Hepatocyte (in vitro differentiated cells): ENCODE measurements around the gene KAZALD1. TPM values are rescaled to one million over a fixed set of nuclear protein-coding genes. Genes with fewer than 3 reads are reported as not detected.
A peak's percentile ranks its signal among the peaks of the same experiment; 100 is the strongest.

Experiments used
- DNase-seq: peaks from one replicate; pipeline ENCODE4 v3.0.0-alpha.2; 2016; ENCODE audit warnings: low spot score
- H2AFZ ChIP-seq: fragments of 200-600 bp; sonication (generic); 2 replicates; pipeline ENCODE4 v1.6.0; 2016; ENCODE audit warnings: antibody characterized with exemption, mild to moderate bottlenecking
- H3K27ac ChIP-seq: fragments of 200-600 bp; sonication (generic); 2 replicates; pipeline ENCODE4 v1.5.1; 2016; ENCODE audit warnings: mild to moderate bottlenecking
- H3K27me3 ChIP-seq: fragments of 200-600 bp; sonication (generic); 2 replicates; pipeline ENCODE4 v1.6.1; 2016
- H3K36me3 ChIP-seq: fragments of 200-600 bp; sonication (generic); replicated peaks from 2 replicates; pipeline ENCODE4 v1.5.1; 2016; ENCODE audit warnings: low read depth; ENCODE audit not compliant: insufficient read depth
- H3K4me1 ChIP-seq: fragments of 200-600 bp; sonication (generic); 2 replicates; pipeline ENCODE4 v1.5.1; 2016; ENCODE audit warnings: mild to moderate bottlenecking, moderate library complexity; ENCODE audit not compliant: insufficient read depth
- H3K4me2 ChIP-seq: fragments of 200-600 bp; sonication (generic); 2 replicates; pipeline ENCODE4 v1.6.0; 2016
- H3K4me3 ChIP-seq: fragments of 200-600 bp; sonication (generic); 2 replicates; pipeline ENCODE4 v1.5.1; 2016; ENCODE audit warnings: mild to moderate bottlenecking
- H3K79me2 ChIP-seq: fragments of 200-600 bp; sonication (generic); 2 replicates; pipeline ENCODE4 v1.6.0; 2017; ENCODE audit warnings: mild to moderate bottlenecking
- H3K9me2 ChIP-seq: fragments of 200-600 bp; sonication (generic); replicated peaks from 2 replicates; pipeline ENCODE4 v1.6.0; 2017; ENCODE audit warnings: mild to moderate bottlenecking; ENCODE audit not compliant: insufficient read depth
- H3K9me3 ChIP-seq: fragments of 200-600 bp; sonication (generic); 2 replicates; pipeline ENCODE4 v1.5.1; 2016; ENCODE audit warnings: low read depth, mild to moderate bottlenecking
- H4K20me1 ChIP-seq: fragments of 200-600 bp; sonication (generic); 2 replicates; pipeline ENCODE4 v1.6.0; 2016; ENCODE audit warnings: mild to moderate bottlenecking; ENCODE audit not compliant: insufficient read depth, poor library complexity, severe bottlenecking
- EZH2 ChIP-seq: fragments of 200-600 bp; sonication (generic); IDR thresholded peaks from 2 replicates; pipeline ENCODE4 v1.6.1; 2016; ENCODE audit warnings: antibody characterized with exemption, mild to moderate bottlenecking, borderline replicate concordance
- EZH2phosphoT487 ChIP-seq: fragments of 200-600 bp; sonication (generic); IDR thresholded peaks from one replicate; pipeline ENCODE4 v1.6.1; 2018; ENCODE audit warnings: antibody characterized with exemption, mild to moderate bottlenecking, low read depth, moderate library complexity; ENCODE audit not compliant: unreplicated experiment, severe bottlenecking
- WGBS: methylation state at CpG from one replicate; pipeline ENCODE4 v1.1.6; 2016; ENCODE audit warnings: low lambda C conversion rate; ENCODE audit errors: missing lambda C conversion rate; 5-methylcytosine and 5-hydroxymethylcytosine counted together
- polyA plus RNA-seq: library from polyadenylated mRNA; unstranded; fragments of >200 nt; fragmentation: Nextera tagmentation; extraction: Ambion mirVana; gene quantifications from 2 replicates; pipeline ENCODE4 v1.2.1, GENCODE V29; 2016
- total RNA-seq: library from RNA; depleted of rRNA; stranded (reverse); fragments of >200 nt; gene quantifications from 2 replicates; pipeline ENCODE4 v1.2.3, GENCODE V29; 2014
- TF ChIP-seq, protein P1 (sequence below): fragments of 200-600 bp; sonication (generic); IDR thresholded peaks from 2 replicates; pipeline ENCODE4 v1.5.1; 2016; ENCODE audit warnings: antibody characterized with exemption, mild to moderate bottlenecking; ENCODE audit not compliant: poor library complexity

Gene KAZALD1
- total and polyA plus RNA-seq, 2 experiments from 2014 or later: 18.2 to 31.9 TPM

DNA sequence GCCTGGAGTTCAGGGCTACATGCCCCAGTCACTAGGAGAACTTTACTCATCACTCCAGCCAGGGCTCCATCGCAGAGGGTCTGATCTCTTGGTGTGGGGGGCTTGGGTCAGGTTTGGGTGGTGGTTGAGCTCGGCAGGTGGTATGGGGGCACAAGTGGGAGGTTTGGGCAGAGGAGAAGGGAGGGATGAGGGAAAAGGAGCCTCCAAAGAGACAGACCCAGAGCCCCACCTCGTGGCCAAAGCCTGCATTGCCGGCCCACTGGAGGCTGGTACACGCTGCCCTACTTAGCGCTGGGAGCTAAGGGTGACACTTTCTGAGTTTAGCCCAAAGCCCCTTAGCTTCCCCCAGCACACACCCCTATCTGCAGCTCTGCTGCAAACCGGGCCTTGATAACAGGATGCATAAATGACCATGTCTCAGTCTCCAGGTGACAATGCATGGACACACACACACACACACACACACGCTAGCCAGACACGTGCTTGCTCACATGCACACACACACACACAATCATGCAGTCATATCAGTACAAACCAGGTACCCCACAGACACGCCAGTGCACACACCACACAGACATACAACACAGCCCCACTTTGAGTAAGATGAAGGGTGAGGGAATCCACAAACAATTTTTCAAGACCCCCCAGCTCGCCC lies 47.4 kb upstream of the KAZALD1 start:
- Histone ChIP-seq H4K20me1 (no peaks in the 10 kb centered on the region), H3K79me2 (no peaks in the 10 kb centered on the region), H3K4me3 (no peak overlapping the region), H3K27me3 (peaks cover 4% of the 10 kb centered on the region), H3K27ac (no peak overlapping the region), H3K36me3 (no peaks in the 10 kb centered on the region), H3K4me1 (peaks cover 15% of the 10 kb centered on the region), H3K9me2 (no peaks in the 10 kb centered on the region), H3K4me2 (no peak overlapping the region), H2AFZ (no peak overlapping the region), H3K9me3 (no peaks in the 10 kb centered on the region)
- TF ChIP-seq EZH2phosphoT487: no peak
- TF ChIP-seq, protein P1, sequence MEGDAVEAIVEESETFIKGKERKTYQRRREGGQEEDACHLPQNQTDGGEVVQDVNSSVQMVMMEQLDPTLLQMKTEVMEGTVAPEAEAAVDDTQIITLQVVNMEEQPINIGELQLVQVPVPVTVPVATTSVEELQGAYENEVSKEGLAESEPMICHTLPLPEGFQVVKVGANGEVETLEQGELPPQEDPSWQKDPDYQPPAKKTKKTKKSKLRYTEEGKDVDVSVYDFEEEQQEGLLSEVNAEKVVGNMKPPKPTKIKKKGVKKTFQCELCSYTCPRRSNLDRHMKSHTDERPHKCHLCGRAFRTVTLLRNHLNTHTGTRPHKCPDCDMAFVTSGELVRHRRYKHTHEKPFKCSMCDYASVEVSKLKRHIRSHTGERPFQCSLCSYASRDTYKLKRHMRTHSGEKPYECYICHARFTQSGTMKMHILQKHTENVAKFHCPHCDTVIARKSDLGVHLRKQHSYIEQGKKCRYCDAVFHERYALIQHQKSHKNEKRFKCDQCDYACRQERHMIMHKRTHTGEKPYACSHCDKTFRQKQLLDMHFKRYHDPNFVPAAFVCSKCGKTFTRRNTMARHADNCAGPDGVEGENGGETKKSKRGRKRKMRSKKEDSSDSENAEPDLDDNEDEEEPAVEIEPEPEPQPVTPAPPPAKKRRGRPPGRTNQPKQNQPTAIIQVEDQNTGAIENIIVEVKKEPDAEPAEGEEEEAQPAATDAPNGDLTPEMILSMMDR: peak; percentile 82
- peak; percentile 83 for DNase-seq
- 25% methylated on average over 11 of the region's 11 CpGs for WGBS

DNA sequence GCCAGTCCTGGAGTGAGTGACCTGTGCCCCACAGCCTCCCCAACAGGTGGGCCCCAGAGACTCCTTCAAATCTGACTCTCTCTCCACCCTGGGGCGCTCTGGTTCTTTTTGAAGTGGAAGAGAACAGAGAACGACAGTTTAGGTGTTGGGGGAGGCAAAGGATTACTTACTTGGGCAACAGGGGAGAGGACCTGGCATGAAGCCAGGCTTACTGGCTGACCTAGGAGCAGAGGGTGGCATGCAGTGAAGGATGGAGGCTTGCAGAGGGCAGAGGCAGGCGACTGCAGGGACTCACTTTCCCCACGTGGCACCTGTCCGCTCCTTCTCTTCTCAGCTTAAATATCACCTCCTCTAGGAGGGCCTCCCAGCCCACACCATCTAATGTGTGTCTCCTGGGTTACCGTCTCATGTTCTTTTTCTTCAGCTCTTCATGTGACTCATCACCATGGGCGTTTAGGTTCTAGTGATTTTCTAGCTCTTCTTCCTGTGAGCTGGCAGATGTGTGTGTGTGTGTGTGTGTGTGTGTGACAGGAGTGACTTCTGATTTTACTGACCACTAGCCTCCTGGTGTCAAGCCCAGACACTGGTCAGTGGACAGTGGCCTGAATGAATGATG lies 46.7 kb upstream of the KAZALD1 start:
- Histone ChIP-seq H2AFZ (no peak overlapping the region), H3K36me3 (no peaks in the 10 kb centered on the region), H3K27me3 (peaks cover 4% of the 10 kb centered on the region), H3K4me3 (no peak overlapping the region), H4K20me1 (no peaks in the 10 kb centered on the region), H3K4me1 (peaks cover 15% of the 10 kb centered on the region), H3K27ac (no peak overlapping the region), H3K4me2 (no peak overlapping the region), H3K9me2 (no peaks in the 10 kb centered on the region), H3K79me2 (no peaks in the 10 kb centered on the region), H3K9me3 (no peaks in the 10 kb centered on the region)
- DNase-seq: peak; percentile 55
- TF ChIP-seq EZH2 (no peak), EZH2phosphoT487 (no peak)
- TF ChIP-seq, protein P1: no peak
- 61% methylated on average over 7 of the region's 7 CpGs for WGBS

DNA sequence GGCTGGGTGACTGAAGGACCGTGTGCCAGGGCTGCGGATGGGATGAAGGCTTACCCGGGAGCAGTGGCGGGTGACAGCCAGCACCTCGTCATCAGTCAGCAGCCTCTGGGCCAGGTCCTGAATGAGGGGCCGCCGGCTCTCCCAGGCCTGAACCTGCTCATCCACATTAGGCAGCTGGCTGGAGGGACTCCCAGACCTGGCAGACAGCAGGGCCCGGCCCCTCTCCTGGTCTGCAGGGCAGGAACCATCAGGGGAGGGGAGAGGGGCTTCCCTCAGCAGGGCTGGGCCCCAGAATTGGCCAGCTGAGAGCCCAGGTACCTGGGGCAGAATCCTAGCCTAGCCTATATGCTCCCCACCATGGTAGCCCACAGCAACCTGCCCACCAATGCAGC lies 46.2 kb upstream of the KAZALD1 start:
- no peak overlapping the region for H2AFZ ChIP-seq
- 78% methylated on average over 8 of the region's 8 CpGs for WGBS
- H3K4me3 ChIP-seq: no peak overlapping the region
- DNase-seq: no peak
- H3K27ac ChIP-seq: no peak overlapping the region
- H3K9me2 ChIP-seq: no peaks in the 10 kb centered on the region
- no peak overlapping the region for H3K4me2 ChIP-seq
- peaks cover 4% of the 10 kb centered on the region for H3K27me3 ChIP-seq
- TF ChIP-seq, protein P1: no peak
- TF ChIP-seq EZH2 (no peak), EZH2phosphoT487 (no peak)
- H3K79me2 ChIP-seq: no peaks in the 10 kb centered on the region
- no peaks in the 10 kb centered on the region for H4K20me1 ChIP-seq
- H3K9me3 ChIP-seq: no peaks in the 10 kb centered on the region
- no peaks in the 10 kb centered on the region for H3K36me3 ChIP-seq
- peaks cover 15% of the 10 kb centered on the region for H3K4me1 ChIP-seq
